HG03097 (cell line): ENCODE measurements around the gene CTTN.

ENCODE experiments used
- ATAC-seq: cut with Tn5 transposase; IDR thresholded peaks from one replicate; pipeline ENCODE4 v1.9.1; 2021; ENCODE audit not compliant: unreplicated experiment, low FRiP score

The CTTN gene

DNA sequence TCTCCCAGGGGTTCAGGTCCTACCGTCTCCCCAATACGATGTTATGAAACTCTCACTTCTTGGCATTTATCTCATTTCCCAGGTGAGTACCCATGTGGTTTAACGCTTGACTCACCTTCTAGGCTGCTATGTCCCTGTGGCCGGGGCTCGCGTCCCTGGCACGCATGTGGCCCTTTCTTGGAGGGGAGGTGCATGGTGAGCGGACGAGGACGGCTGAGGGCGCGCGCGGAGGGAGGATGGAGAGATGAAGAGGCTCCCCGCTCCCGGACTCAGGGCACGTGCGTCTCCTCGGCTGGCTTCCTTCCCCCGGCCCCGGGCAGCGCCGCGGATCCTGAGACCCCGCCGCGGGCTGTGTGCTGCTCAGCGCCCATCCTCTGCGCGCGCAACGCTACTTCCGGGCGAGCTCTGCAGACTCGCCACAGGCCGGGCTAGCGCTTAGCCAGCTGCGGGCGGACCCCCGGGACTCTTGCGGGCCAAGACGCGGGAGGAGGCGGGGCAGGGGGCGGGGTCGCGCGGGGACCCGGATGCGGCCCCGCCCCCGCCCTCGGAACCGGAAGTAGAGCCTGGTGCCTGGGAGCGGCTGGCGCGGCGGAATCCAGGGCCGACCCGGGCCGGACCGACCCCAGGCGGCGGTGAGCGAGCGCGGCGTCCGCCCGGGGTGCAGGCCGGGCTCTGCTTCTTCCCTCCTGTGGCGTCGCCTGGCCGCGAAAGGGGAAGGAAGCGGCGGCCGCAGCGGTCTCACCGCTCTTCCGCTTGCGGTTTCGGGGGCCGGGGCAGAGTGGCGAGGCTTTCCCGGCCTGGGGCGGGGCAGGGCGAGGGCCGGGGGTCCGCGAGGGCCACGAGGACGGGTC is at the start of gene CTTN:
TSS of gene CTTN (plus strand) at position 547 of the 851 bp plus-strand sequence. CDS start 8,769 bp downstream, outside the sequence.
- peak; percentile 45 for ATAC-seq

DNA sequence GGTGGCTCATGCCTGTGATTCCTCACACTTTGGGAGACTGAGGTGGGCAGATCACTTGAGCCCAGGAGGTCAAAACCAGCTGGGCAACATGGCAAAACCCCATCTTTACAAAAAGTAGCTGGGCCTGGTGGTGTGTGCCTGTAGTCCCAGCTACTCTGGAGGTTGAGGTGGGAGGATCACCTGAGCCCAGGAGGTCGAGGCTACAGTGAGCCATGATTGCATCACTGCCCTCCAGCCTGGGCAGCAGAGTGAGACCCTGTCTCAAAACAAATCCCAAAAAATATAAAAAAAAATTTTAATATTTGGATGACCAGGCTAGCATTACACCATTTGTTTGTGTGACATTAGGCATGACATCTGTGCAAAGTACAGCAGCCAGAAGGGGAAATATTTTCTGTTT is 49.7 kb upstream of the CTTN start:
- no peak for ATAC-seq

DNA sequence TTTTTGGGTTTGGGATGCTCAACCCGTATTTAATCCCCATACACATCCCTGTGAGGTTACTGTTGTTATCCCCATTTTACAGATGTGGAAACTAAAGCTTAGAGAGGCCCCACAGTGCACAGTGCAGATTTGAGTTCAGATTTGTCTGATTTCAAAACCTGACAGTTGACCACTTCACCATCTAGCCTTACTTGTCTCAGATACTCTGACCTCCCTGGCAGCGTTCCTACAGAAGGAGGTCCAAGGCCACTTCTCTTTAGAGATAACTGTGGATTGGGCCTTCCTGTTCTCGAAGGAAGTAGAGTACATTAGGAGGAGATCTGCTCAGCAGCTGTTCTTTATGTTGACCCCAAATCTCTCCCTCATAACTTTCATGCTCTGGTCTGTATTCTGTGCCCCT is 46.7 kb upstream of the CTTN start:
- no peak for ATAC-seq

DNA sequence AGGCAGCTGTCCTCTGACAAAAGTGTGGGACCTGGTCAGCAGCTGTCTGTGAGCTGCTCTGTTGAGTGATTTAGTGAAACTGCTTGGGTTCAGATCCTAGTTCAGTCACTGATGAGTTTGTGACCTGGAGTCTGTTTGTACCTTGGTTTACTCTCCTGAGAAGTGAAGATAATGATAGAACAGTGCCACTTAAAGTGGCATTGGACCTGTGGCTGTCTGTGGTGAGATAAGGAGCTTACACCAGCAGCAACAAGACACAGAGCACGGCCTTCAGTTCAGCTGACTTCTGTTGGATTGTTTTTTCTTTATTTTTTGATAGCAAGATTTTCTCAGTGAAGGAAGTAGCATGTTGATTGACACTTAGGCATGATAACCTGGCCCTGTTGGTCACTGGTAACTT is 46.2 kb upstream of the CTTN start:
- ATAC-seq, result no peak

DNA sequence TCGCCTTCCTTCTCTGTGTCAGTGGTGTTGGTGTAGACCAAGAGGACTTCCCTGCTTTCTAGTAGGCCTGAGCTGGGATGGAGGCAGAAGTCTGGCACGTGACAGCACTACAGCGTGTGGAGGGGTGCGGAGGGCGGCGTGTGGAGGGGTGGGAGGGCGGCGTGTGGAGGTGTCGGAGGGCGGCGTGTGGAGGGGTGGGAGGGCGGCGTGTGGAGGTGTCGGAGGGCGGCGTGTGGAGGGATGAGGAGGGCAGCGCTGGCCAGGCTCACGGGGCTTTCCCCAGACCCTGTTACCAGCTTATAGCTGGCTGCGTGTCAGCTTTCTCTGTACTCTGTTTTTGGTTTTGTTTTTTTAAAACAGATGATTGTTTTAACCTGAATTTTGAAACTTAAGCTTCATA is 45.7 kb upstream of the CTTN start:
- no peak for ATAC-seq

DNA sequence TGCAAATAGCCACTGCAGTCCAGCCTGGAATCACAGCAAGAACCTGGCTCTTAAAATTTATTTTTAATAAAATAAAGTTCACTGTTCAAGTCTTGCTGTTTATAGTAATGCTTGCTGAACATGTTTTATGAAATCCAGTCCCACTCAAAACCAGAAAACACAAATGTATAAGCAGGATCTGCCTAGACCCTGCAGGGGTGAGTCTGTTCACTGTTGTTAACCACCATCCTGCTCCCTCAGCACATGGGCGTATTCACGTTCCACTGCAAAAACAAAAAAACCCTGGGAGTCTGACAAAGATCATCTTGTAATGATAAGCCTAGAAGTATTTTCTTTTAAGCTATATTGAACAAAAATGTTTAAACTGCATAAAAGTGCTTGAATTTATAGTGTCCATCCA is 45.0 kb upstream of the CTTN start:
- no peak for ATAC-seq

DNA sequence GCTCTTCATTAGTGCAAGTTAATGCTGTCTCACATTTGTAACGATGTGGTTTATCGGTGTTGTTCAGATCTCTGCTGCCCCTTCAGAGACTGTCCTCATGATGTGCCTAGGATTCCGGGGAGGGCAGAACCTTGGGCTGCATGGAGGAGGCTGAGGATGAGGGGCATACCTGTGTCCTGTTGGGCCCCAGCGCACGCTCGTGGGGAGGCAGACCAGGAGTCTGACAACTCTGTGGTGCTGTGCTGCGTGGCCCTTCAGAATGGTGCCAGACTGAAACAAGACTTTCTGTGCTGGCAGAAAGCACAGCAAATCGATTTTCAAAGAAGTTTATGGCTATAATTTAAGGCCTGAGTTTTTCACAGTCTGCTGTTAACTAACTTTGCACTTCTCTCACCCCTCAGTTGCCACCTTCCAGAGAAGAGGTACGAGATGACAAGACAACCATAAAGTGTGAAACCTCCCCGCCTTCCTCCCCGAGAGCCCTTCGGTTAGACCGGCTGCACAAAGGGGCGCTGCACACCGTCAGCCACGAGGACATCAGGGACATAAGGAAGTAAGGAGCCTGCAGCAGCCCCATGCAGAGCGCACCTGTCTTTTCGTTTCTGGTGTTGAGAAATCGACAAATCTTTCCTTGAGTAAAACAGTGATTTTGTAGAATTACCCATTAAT is 44.3 kb upstream of the CTTN start:
- ATAC-seq, result no peak

DNA sequence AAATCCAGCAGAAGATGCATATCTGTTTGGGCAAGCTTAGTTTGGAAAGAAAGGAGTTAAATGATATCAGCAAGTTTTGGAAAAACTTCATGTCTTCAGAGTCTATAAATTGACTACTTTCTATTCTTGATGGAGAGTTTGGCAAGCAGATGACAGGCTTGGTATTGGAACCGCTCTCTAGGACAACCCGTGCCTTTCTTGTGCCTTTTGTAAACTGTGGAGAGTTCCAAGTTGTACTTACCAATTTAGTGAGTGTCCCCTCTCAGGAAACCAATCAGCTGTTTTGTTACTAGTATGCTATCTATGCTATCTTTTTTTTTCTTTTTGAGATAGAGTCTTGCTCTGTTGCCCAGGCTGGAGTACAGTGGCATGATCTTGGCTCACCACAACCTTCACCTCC is 43.7 kb upstream of the CTTN start:
- ATAC-seq, result no peak

DNA sequence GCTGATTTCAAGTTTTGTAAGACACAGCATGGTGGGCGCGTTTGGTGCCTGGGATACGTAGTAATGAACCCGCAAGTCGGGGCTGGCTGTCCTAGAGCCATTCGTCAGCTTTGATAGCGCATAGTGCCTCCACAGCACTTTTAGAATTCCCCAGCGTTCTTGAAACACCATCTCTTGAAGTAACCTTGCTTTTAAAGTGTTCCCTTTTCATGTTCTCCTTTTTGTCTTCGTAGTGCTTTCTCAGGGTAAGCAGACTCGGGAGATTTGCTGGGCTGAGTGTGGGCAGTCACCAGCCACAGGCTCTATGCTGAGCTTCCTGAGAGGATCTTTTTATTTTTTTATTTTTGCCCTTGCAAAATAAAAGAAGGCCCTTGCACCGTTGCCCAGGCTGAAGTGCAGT is 39.6 kb upstream of the CTTN start:
- no peak for ATAC-seq

DNA sequence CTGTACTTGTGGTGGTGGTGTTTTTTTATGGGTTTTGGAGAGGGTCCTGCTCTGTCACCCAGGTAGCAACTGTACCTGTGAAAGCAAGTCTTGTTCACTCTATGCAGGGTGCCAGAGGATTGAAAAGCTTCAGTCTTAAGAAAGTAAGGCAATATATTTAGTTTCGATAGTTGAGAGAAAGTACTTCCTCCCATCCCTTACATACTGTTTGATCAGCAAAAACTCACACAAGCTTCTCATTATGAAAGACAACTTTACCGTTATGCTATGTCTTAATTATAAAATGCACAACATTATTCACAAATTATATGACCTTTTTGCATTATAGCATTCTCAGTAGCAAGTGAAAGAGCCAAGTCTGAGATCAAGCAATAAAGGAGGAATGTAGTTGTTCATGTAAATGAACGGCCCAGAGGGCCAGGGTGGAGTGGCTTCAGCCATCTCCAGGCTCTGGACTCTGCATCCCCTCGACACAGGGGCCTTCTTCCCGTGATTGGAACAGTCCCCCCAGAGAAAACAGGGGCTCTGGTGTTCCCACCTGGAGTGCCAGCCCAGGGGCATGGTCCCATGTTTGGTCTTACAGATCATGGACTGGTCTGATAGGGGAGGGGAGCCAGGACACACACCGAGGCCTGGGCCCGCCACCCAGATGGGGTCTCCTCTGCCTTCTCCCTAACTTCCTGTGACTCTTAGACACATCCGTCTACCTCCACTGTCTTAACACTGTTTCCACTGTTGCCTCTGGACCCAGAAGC is 38.7 kb upstream of the CTTN start:
- ATAC-seq, result no peak

DNA sequence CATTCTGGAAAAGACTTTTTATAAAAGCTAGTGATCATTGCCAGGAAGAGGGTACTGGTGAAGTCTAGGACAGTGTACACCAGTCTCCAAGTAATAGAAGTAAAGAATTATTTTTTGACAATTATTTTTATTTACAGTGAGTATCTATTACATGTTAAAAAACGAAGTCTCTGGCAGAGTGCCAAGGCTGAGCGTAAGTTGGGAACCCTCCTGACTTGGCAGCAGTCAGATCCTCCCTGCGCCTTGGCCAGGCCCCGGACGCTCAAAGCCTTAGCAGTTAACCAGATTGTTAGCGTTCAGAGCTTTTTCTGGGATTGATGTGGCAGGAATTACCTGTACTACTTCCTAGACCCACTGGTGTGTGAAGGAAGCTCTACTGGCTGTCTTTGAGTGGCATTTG is 38.1 kb upstream of the CTTN start:
- ATAC-seq, result no peak

DNA sequence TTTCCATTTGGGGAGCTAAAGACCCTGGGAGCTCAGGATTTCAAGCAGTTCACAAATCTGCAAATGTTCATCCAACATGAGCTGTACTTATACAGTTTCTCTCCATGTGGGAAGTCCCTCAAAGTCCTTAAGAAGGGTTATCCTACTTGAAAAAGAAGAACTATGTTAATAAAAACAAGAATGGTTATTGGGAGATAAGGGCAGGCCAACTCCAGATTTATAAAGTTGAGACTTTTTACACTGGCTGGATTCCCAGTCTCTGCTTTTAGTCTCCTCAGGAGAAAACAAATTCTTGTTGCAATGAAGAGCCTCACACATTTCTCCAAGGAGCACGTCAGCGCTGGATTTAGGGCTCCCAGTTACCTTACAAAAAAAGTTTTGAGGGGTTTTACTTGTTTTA is 34.2 kb upstream of the CTTN start:
- no peak for ATAC-seq

DNA sequence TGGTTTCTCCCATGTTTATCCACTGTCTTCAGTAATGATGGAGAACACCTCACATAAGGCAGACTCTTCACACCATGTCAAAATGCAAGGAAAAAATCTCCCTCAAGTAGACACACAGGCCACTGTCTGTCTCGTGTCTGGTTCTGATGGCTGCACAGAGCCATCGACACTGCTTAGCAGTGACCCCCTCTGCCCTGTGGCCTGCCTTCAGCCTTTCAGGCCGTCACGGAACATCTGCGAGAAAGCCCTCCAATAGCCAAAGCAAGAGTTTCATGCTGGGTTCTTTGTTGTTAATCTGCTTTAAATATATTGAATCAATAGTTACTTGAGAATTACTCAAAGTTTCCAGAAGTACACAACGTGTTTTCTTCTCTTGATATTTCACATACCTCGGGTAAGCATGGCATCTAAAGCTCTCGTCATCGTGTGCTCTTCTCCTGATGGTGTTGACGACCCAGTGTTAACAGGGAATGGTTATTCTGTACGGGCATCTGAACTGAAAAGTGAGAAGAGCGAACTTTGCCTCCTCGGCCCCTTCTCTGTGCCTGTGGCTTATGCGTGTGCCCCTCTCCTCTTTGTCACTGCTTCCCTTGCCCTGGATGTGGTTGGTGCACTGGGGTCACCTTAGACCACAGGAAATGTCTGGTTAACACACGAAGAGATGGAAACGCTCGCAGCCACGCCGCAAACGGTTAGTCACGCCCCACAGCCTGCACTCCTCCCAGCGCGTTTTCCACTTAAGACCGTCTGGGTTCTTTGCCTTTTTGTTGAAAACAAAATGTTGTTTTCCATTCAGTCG is 33.4 kb upstream of the CTTN start:
- no peak for ATAC-seq

DNA sequence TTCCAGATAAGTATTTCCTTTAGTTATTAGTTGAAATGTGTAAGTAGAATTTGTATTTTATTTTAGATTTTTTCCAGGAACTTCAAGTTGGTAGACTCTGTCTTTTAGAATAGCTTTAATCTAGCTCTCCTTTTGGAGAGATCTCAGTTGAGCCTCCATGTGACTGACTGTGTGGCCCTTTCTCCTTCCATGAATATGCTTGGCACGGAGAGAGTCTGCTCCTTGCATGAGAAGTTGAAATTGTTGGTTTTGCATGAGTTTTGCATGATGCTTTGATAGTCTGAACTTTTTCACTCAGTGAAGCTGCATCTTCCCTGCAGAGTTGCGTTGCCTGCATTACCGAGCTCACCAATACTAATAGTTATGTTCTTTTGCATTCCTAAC is 32.8 kb upstream of the CTTN start:
- no peak for ATAC-seq

DNA sequence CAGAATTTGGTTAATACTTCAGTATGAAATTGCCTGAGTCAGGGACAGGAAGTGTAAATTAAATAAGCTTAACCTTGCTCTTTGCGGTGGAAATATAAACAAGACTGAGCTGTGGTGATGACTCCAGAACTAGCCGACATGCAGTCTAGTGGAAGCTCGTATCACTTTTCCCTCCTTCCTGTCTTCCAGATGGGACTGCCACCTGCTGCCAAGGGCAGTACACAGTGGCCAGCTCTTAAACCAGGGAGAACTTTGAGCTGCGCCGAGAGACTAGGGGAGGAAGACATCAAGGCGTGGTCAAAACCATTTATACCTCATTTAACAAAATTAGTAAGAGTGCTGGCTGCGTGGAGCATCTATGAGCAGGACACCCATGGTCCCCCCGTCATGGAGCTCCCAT is 31.3 kb upstream of the CTTN start:
- ATAC-seq, result no peak

DNA sequence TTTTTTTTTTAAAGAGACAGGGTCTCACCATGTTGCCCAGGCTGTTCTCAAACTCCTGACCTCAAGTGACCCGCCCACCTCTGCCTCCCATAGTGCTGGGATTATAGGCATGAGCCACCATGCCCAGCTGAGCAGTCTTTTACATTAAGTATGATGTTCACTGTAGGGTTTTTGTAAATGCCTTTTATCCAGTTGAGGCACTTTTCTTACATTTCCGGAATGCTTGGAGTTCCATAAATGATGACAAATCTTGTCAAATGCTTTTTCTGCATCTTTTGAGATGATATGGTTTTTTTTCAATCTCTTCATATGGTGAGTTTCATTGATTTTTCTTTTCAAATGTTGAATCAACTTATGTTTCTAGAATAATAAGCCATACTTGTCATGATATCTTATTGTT is 29.4 kb upstream of the CTTN start:
- ATAC-seq, result no peak

DNA sequence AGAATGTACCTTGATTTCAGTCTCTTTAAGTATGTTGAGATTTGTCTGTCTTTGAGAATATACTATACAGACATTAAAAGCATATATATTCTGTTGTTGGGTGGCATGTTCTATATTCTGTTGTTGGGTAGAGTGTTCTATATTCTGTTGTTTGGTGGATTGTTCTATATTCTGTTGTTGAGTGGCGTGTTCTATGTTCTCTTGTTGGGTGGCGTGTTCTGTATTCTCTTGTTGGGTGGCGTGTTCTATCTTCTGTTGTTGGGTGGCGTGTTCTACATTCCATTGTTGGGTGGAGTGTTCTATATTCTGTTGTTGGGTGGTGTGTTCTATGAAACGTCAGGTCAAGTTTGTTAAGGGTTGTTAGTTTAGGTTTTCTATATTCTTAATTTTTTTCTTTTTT is 27.1 kb upstream of the CTTN start:
- no peak for ATAC-seq

DNA sequence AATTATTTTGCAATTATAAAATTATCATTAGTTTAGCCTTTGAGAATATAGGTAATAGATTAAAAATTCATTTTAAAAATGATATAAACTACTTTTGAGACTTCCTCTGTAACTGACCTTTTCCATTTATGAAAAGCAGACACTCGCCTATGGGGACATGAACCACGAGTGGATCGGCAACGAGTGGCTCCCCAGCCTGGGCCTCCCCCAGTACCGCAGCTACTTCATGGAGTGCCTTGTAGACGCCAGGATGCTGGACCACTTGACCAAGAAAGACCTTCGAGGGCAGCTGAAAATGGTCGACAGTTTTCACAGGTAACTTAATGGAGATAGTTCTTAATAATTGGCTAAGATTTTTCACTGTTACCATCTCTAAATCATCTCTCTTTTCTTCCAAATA is 26.3 kb upstream of the CTTN start:
- ATAC-seq, result no peak

DNA sequence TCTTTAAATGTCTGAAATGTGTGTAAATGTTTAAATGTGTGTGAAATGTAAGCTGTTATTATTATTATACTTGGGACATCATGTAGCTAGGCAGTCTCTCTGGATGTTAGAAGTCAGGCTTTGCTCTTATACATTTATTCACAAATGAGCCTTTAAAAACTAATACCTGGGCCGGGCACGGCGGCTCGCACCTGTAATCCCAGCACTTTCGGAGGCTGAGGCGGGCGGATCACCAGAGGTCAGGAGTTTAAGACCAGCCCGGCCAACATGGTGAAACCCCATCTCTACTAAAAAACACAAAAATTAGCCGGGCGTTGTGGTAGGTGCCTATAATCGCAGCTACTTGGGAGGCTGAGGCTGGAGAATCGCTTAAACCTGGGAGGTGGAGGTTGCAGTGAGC is 21.7 kb upstream of the CTTN start:
- no peak for ATAC-seq

DNA sequence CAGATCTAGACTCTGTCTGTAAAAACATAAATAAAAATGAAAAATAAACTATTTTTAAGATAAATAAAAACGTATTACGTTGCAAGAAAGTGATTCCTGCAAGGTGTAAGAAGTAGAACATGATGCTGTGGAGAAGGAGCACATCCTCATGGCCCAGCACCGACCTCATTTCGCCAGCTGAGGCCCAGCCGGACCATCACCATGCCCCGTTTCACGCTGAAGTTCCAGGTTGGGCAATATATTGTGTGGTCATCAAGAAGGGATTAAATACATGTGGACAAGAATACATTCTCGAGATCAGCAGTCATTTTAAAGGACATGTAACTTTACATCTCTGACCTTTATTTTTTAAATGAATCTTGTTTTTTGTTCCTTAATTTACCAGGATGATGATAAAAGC is 20.7 kb upstream of the CTTN start:
- no peak for ATAC-seq
